NCI-H748 treated with DMSO at 0.1 percent for 48 hours (cell line): ENCODE results near the gene DCAF17.
"Not testable (repeated sequence)": the region's sequence is repeated elsewhere in the genome, so short reads cannot be mapped to it uniquely, and the experiment has no call there.

ENCODE experiments used
- DNase-seq: peaks from one replicate; lab custom pipeline; 2025; lab: John Stamatoyannopoulos, UW

DCAF17 gene

GRCh38 chr2:171411214-171411613, 22.8 kb upstream of the DCAF17 start:
- no peak for DNase-seq

- no peak for DNase-seq
Measured at GRCh38 chr2:171411791-171412483, 22.1 kb upstream of the DCAF17 start.

GRCh38 chr2:171412571-171413175, 21.4 kb upstream of the DCAF17 start:
- DNase-seq: no peak

GRCh38 chr2:171414645-171415044, 19.4 kb upstream of the DCAF17 start:
- DNase-seq: not testable (repeated sequence)

GRCh38 chr2:171416009-171416926, 17.8 kb upstream of the DCAF17 start:
- peak; percentile 93 for DNase-seq

GRCh38 chr2:171419333-171419732, 14.7 kb upstream of the DCAF17 start:
- DNase-seq: no peak

- DNase-seq: no peak
Measured at GRCh38 chr2:171420728-171421563, 13.1 kb upstream of the DCAF17 start.

GRCh38 chr2:171422710-171423495, 11.1 kb upstream of the DCAF17 start:
- DNase-seq: not testable (repeated sequence)

- DNase-seq: no peak
Measured at GRCh38 chr2:171430516-171431410, 3.3 kb upstream of the DCAF17 start.

GRCh38 chr2:171431677-171432167, 2.3 kb upstream of the DCAF17 start:
- DNase-seq: no peak

- no peak for DNase-seq
Measured at GRCh38 chr2:171432206-171432968, 1.6 kb upstream of the DCAF17 start.

- DNase-seq: peak; percentile 40
Measured at GRCh38 chr2:171432969-171433762, 860 bp upstream of the DCAF17 start.

- no peak for DNase-seq
Measured at GRCh38 chr2:171433763-171434012, 338 bp upstream of the DCAF17 start, which contains the start of gene METTL8. METTL8 (minus strand) TSS chr2:171433990; CDS start chr2:171392185, 41,805 bp downstream.

GRCh38 chr2:171436307-171436706, 2.3 kb downstream of the DCAF17 start:
- no peak for DNase-seq

GRCh38 chr2:171441470-171441869, 7.4 kb downstream of the DCAF17 start:
- no peak for DNase-seq

GRCh38 chr2:171447675-171448074, 13.6 kb downstream of the DCAF17 start:
- DNase-seq: no peak

GRCh38 chr2:171451074-171451473, 17.0 kb downstream of the DCAF17 start:
- no peak for DNase-seq

- DNase-seq: no peak
Measured at GRCh38 chr2:171452773-171453172, 18.7 kb downstream of the DCAF17 start.
